Endothelial cell of umbilical vein (primary cell): ENCODE data around the gene CARS1. TPM values are rescaled to one million over a fixed set of nuclear protein-coding genes. Genes with fewer than 3 reads are reported as not detected.

Source experiments
- BruUV-seq: library from RNA; stranded (reverse); fragments of 400-500 nt; replicated peaks from 2 replicates; lab custom pipeline; 2021; lab: Mats Ljungman, UMichigan
- CTCF ChIA-PET: fragments of 300-600, 350-600 bp; sonication (Branson Sonifier 250); formaldehyde crosslinking; loops from one replicate; lab custom pipeline; 2021; ENCODE audit warnings: antibody characterized with exemption, inconsistent platforms; lab: Charles Lee
- POLR2A ChIA-PET: fragments of 300-600, 350-600 bp; sonication (Branson Sonifier 250); formaldehyde crosslinking; loops from one replicate; lab custom pipeline; 2021; ENCODE audit warnings: antibody characterized with exemption, inconsistent platforms; lab: Charles Lee
- DNase-seq: peaks from one replicate; pipeline ENCODE4 v3.0.0-alpha.2; 2011; ENCODE audit warnings: low read depth, low spot score
- FAIRE-seq: peaks from 2 replicates; lab custom pipeline; 2011; peaks lifted over from hg19 to GRCh38; lab: Jason Lieb, UNC
- H2AFZ ChIP-seq: 2 replicates; pipeline ENCODE4 v1.6.0; 2012; ENCODE audit warnings: low read depth, low read length, control low read depth, inconsistent platforms
- H3K27ac ChIP-seq: 2 replicates; pipeline ENCODE4 v1.5.1; 2011; ENCODE audit warnings: low read depth, mild to moderate bottlenecking, control low read depth, low read length, moderate library complexity; ENCODE audit not compliant: insufficient read depth
- H3K27me3 ChIP-seq, 2 experiments: 2 replicates each; pipeline versions ENCODE4 v1.6.0 to v1.6.1; 2011; ENCODE audit warnings: low read length in 2 of 2, mixed read lengths in 1 of 2; ENCODE audit not compliant: control insufficient read depth in 2 of 2, insufficient read depth in 2 of 2
- H3K36me3 ChIP-seq, 2 experiments: 2 replicates in 1 of 2; 3 replicates in 1 of 2; pipeline ENCODE4 v1.5.1; 2011; ENCODE audit warnings: low read length in 2 of 2, mild to moderate bottlenecking in 1 of 2, moderate library complexity in 1 of 2; ENCODE audit not compliant: control insufficient read depth in 2 of 2, insufficient read depth in 2 of 2; ENCODE audit errors: extremely low read depth in 1 of 2
- H3K4me1 ChIP-seq: 3 replicates; pipeline ENCODE4 v1.5.1; 2011; ENCODE audit warnings: mild to moderate bottlenecking, low read length; ENCODE audit not compliant: control insufficient read depth, insufficient read depth; ENCODE audit errors: extremely low read depth
- H3K4me2 ChIP-seq: 2 replicates; pipeline ENCODE4 v1.6.1; 2011; ENCODE audit warnings: low read length, control low read depth, mixed read lengths; ENCODE audit not compliant: insufficient read depth
- H3K4me3 ChIP-seq, 3 experiments: fragments of 200-600 bp in 1 of 3; sonication (generic), shearing (Covaris generic) in 1 of 3; replicated peaks in 1 of 3; 2 replicates each; pipeline ENCODE4 v1.5.1; 2011 to 2016; ENCODE audit warnings: control low read depth in 3 of 3, low read length in 3 of 3, mild to moderate bottlenecking in 2 of 3, inconsistent platforms in 1 of 3, low read depth in 1 of 3, moderate library complexity in 1 of 3; ENCODE audit not compliant: insufficient read depth in 1 of 3
- H3K79me2 ChIP-seq: 2 replicates; pipeline ENCODE4 v1.6.0; 2012; ENCODE audit warnings: low read length, inconsistent platforms; ENCODE audit not compliant: control insufficient read depth, insufficient read depth
- H3K9ac ChIP-seq: replicated peaks from 2 replicates; pipeline ENCODE3; 2011; ENCODE audit warnings: low read length, control low read depth; ENCODE audit not compliant: insufficient read depth; ENCODE audit errors: extremely low read depth
- H3K9me1 ChIP-seq: replicated peaks from 3 replicates; pipeline ENCODE4 v1.6.0; 2011; ENCODE audit warnings: mild to moderate bottlenecking, low read length; ENCODE audit not compliant: control insufficient read depth, insufficient read depth; ENCODE audit errors: extremely low read depth
- H3K9me3 ChIP-seq: replicated peaks from 2 replicates; pipeline ENCODE4 v1.5.1; 2012; ENCODE audit warnings: low read length, inconsistent platforms; ENCODE audit not compliant: control insufficient read depth, insufficient read depth
- H4K20me1 ChIP-seq: replicated peaks from 2 replicates; pipeline ENCODE3; 2011; ENCODE audit warnings: mild to moderate bottlenecking, low read length; ENCODE audit not compliant: control insufficient read depth, insufficient read depth; ENCODE audit errors: extremely low read depth
- EZH2 ChIP-seq: IDR thresholded peaks from 2 replicates; pipeline ENCODE4 v1.6.1; 2012; ENCODE audit warnings: borderline replicate concordance, low read depth, mild to moderate bottlenecking, moderate library complexity, low read length, inconsistent platforms; ENCODE audit not compliant: severe bottlenecking
- FOS ChIP-seq: IDR thresholded peaks from 2 replicates; pipeline ENCODE4 v1.6.1; 2011; ENCODE audit warnings: mild to moderate bottlenecking, low read length, moderate library complexity, borderline replicate concordance; ENCODE audit not compliant: insufficient read depth
- GATA2 ChIP-seq: IDR thresholded peaks from 2 replicates; pipeline ENCODE4 v1.7.0; 2011; ENCODE audit warnings: low read depth, mild to moderate bottlenecking, moderate library complexity, mixed read lengths, low read length; ENCODE audit not compliant: insufficient read length, insufficient read depth
- JUN ChIP-seq: IDR thresholded peaks from 2 replicates; pipeline ENCODE4 v1.6.1; 2011; ENCODE audit warnings: borderline replicate concordance, low read depth; ENCODE audit not compliant: insufficient read length, insufficient read depth
- MYC ChIP-seq: IDR thresholded peaks from one replicate; pipeline ENCODE4 v1.6.1; 2011; ENCODE audit warnings: mild to moderate bottlenecking, low read depth, low read length
- POLR2A ChIP-seq: IDR thresholded peaks from 2 replicates; pipeline ENCODE4 v1.6.1; 2012; ENCODE audit warnings: low read depth, mild to moderate bottlenecking, control low read depth, low read length
- POLR2AphosphoS5 ChIP-seq: IDR thresholded peaks from 2 replicates; pipeline ENCODE4 v1.6.1; 2012; ENCODE audit warnings: low read depth, mild to moderate bottlenecking, control low read depth, low read length, moderate library complexity; ENCODE audit not compliant: insufficient read depth
- dilution Hi-C: fragments of 300-500 bp; cut with MboI; formaldehyde crosslinking; loops from one replicate; pipeline ENCODE4 v1.15.0; 2019; ENCODE audit warnings: low sequenced_read_pairs; ENCODE audit not compliant: extremely low pct_ligation_motif_present
- intact Hi-C: fragments of 100-400 bp; cut with micrococcal nuclease; formaldehyde crosslinking; loops from one replicate; pipeline ENCODE4 v1.10.0; 2022
- polyA plus RNA-seq, 4 experiments: library from polyadenylated mRNA; depleted of rRNA in 3 of 4; stranded (reverse) in 3 of 4; unstranded in 1 of 4; fragments of >200 nt; gene quantifications; 2 replicates each; pipeline versions ENCODE4 v1.2.1 to v1.2.3, GENCODE V29; 2011 to 2012; ENCODE audit warnings: missing spikeins in 1 of 4
- total RNA-seq: library from RNA; stranded (reverse); gene quantifications from 2 replicates; pipeline ENCODE4 v1.2.3, GENCODE V29; 2021
- TF ChIP-seq, protein P1 (sequence below), 2 donors: IDR thresholded peaks; 1 replicate in 1 of 2; 2 replicates in 1 of 2; pipeline ENCODE4 v1.5.1; 2011; ENCODE audit warnings: low read length in 2 of 2, mild to moderate bottlenecking in 2 of 2, moderate library complexity in 2 of 2, control low read depth in 1 of 2, inconsistent platforms in 1 of 2, low read depth in 1 of 2; ENCODE audit not compliant: insufficient read depth in 1 of 2; ENCODE audit errors: extremely low read depth in 1 of 2
- TF ChIP-seq, protein P2 (sequence below): IDR thresholded peaks from 2 replicates; pipeline ENCODE4 v1.6.1; 2011; ENCODE audit not compliant: insufficient read depth, insufficient read length

The CARS1 gene
- total and polyA plus RNA-seq, 2 donors (not counting 3 experiments of a cell fraction or from before 2014, with no cell fraction given), result 43.5 to 66.2 TPM

DNA sequence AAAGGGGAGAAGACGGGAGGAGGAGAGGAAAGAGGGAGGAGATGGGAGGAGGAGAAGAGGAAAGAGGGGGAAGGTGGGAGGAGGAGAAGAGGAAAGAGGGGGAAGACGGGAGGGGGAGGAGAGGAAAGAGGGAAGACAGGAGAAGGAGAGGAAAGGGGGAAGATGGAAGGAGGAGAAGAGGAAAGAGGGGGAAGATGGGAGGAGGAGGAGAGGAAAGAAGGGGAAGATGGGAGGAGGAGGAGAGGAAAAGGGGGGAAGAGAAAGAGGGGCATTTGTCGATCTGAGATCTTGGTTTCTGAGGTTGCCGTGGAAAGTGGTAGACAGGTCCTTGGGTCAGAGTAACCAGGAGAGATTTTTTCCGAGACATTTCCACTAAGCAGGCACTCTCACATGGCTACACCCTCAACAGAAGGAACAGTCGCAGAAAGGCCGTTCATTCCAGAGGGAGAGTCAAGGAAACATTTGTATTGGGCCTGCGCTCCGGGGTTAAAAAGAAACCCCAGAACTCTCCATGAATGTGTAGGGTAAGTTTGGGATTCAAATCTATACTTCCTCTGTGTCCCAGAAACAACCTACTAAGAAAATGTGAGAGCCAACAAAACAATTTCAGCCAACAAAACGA, 39.8 kb upstream of the CARS1 start:
- no peaks in the 10 kb centered on the region for H3K27me3 ChIP-seq
- ChIA-PET CTCF (no interaction called here), POLR2A (no interaction called here)
- H2AFZ ChIP-seq, result no peak overlapping the region
- H3K9ac ChIP-seq, result no peak overlapping the region
- no peaks in the 10 kb centered on the region for H4K20me1 ChIP-seq
- TF ChIP-seq GATA2 (no peak), FOS (no peak), POLR2A (no peak), JUN (no peak), MYC (no peak), EZH2 (no peak), POLR2AphosphoS5 (no peak)
- TF ChIP-seq, protein P1, sequence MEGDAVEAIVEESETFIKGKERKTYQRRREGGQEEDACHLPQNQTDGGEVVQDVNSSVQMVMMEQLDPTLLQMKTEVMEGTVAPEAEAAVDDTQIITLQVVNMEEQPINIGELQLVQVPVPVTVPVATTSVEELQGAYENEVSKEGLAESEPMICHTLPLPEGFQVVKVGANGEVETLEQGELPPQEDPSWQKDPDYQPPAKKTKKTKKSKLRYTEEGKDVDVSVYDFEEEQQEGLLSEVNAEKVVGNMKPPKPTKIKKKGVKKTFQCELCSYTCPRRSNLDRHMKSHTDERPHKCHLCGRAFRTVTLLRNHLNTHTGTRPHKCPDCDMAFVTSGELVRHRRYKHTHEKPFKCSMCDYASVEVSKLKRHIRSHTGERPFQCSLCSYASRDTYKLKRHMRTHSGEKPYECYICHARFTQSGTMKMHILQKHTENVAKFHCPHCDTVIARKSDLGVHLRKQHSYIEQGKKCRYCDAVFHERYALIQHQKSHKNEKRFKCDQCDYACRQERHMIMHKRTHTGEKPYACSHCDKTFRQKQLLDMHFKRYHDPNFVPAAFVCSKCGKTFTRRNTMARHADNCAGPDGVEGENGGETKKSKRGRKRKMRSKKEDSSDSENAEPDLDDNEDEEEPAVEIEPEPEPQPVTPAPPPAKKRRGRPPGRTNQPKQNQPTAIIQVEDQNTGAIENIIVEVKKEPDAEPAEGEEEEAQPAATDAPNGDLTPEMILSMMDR (IDR thresholded peaks at IDR 0.05; ENCODE audit: extremely low read depth in 1 of 2, insufficient read depth in 1 of 2, low read depth in 1 of 2, low read length in 2 of 2), result no peak
- TF ChIP-seq, protein P2, sequence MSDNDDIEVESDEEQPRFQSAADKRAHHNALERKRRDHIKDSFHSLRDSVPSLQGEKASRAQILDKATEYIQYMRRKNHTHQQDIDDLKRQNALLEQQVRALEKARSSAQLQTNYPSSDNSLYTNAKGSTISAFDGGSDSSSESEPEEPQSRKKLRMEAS, result no peak
- no peak for DNase-seq
- no peak overlapping the region for H3K27ac ChIP-seq
- peaks cover 25% of the 10 kb centered on the region for H3K4me1 ChIP-seq
- no peak overlapping the region for H3K4me3 ChIP-seq
- intact Hi-C loops (loop anchor here (1.0 to 10.0 kb wide), 5 partner anchors 105 to 562 kb away; partner anchors contain the start of gene NAP1L4), dilution Hi-C loops (no loop called here)
- no peaks in the 10 kb centered on the region for H3K9me3 ChIP-seq
- FAIRE-seq, result no peak
- H3K79me2 ChIP-seq, result no peaks in the 10 kb centered on the region
- H3K36me3 ChIP-seq, result no peaks in the 10 kb centered on the region
- BruUV-seq, result no TSS peak
- no peak overlapping the region for H3K4me2 ChIP-seq
- H3K9me1 ChIP-seq, result no peaks in the 10 kb centered on the region
